ENCODE data around the gene CFAP61.

Gene CFAP61

DNA sequence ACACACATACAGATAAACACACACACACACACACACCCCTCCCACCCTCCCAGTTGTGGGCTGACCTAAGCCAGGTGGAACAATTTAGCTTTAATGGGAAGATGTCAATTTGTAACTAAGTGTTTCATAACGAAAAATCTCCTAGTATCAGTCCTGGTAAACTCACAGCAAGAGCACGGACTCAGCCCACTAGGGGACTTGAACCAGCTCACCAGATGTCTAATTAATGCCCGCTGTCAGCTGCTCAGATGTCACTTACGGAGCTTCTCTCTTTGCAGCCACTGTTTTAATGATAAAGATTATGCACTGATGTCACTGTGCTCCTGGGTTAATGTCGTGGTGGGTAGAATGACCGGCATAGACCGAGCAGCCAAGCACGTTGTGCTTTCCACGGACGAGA lies 199.0 kb downstream of the CFAP61 start:
- DNase-seq: no peak
- in situ Hi-C loops (cut with MboI; ENCODE audit: low pct_unique_long_range_greater_than_20kb, low sequenced_read_pairs): no loop called here

DNA sequence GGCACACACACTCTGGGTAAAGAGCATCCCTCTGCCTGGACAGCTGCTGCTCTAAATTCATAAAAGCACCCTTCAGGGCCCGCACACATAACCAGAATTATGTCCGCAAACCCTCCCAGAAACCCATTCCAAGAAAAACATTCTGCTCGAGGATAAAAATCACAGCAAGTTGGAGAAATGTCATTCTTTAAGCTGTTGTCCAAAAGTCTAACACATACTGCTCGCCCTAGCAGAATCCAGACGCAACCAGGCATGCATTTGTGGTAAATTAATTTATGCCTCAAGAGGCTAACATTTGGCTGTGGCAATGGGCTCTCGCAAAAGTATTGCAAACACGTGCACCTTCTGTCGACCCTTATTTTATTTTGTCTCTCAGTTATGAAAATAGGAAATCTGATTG lies 199.5 kb downstream of the CFAP61 start:
- no peak for DNase-seq
- in situ Hi-C loops (cut with MboI; ENCODE audit: low pct_unique_long_range_greater_than_20kb, low sequenced_read_pairs): no loop called here

DNA sequence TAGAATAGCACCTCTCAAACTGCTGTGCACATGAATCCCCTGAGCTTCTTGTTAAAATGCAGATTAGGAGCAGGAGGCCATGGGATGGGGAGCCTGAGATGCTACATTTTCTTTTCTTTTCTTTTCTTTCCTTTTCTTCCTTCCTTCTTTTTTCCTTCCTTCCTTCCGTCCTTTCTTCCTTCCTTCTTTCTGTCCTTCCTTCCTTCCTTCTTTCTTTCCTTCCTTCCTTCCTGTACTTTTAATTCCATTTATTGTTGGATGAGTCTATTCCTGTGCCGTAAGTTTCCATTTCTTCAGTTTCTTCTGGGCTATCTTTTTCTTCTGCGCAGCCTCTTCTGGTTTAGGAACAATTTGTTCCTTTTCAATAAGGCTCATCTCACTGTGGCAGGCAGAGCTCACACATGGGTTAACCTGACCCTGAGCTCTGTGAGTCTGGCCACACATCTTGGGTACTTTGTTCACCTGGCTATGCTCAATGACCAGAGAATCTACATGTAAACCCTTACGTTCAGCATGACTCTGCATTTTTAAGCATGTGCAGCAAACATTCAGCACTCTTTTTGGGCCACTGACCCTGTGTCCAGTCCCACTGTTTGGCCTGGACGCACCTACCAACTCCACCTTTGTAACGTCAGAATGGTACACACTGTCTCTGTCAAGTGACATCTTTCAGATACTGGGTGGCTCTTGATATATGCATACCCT lies 200.9 kb downstream of the CFAP61 start:
- in situ Hi-C loops (cut with MboI; ENCODE audit: low pct_unique_long_range_greater_than_20kb, low sequenced_read_pairs): no loop called here
- DNase-seq: no peak

DNA sequence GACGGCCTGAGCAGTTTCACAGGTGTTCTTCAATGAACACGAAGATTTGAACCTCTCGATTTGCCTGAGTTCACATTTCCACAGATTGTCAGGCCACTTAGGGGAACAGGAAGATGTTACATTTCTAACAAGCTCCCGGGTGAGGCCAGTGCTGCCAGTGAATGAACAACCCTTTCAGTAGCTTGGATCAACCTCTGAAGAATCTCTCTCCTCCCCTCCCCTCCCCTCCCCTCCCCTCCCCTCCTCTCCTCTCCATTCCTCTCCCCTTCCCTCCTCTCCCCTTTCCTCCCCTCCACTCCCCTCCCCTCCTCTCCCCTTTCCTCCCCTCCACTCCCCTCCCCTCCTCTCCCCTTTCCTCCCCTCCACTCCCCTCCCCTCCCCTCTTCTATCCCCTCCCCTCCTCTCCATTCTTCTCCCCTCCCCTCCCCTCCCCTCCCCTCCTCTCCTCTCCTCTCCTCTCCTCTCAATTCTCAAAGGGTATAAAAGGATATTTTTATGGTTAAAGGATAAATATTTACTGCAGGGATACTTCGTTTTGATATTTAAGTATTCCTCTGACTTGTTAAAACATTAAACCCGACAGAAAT lies 201.5 kb downstream of the CFAP61 start:
- DNase-seq: no peak
- in situ Hi-C loops (cut with MboI; ENCODE audit: low pct_unique_long_range_greater_than_20kb, low sequenced_read_pairs): no loop called here

DNA sequence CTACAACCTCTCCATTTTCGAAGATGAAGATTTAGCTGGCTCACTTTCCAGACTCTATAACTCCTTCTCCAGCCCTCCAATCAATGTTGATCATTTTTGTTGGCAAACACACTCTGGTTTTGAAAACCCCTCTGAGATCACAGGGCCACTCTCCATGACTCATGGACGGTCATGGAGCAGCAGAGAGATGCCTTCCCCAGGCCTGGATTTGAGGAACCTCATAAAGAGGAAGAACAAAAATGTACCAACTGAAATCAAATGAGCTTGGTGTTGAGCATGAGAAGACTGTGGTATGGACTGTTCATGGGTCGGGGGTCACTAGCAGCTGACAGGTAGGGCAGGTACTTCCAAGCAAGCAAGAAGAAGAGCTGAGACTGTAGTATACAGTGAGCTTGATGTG lies 202.8 kb downstream of the CFAP61 start:
- in situ Hi-C loops (cut with MboI; ENCODE audit: low pct_unique_long_range_greater_than_20kb, low sequenced_read_pairs): no loop called here
- DNase-seq: peak; percentile 12

DNA sequence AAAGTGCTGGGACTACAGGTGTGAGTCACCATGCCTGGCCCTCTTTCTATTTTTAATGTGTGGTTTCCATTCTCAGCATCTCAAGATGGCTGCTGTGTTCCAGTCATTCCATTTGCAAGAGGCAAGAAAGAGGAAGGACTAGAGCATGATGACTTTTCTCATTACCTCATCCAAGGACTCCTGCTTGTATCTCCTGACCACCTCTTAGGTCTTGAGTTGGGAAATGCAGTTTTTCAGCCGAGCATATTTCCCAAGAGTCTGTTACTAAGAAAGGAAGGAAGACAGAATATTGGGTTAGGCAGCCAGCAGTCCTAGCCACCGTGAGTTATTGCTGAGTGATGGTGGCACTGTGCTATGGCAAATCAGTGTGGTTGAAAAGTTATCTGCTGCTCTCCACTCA lies 207.2 kb downstream of the CFAP61 start:
- in situ Hi-C loops (cut with MboI; ENCODE audit: low pct_unique_long_range_greater_than_20kb, low sequenced_read_pairs): no loop called here
- no peak for DNase-seq

DNA sequence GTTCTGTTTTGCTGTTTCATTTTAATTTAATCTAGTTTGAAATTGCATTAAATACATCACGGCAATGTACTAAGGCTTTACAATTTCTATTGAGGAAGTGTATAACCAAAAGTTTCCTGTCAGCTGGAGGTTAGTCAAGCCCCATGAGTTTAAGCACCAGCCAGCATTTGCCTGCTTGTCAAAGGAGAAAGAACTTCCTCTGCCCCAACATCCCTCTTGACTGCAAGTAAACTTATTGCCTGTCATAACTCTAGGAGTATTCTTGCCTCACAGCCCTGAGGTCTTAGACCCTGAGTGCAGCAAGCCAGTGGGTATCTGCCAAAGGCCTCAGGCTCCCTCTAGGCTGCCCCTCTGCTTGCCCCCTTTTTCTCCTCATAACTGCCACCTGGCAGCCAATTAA lies 208.8 kb downstream of the CFAP61 start:
- in situ Hi-C loops (cut with MboI; ENCODE audit: low pct_unique_long_range_greater_than_20kb, low sequenced_read_pairs): no loop called here
- DNase-seq: peak; percentile 49

DNA sequence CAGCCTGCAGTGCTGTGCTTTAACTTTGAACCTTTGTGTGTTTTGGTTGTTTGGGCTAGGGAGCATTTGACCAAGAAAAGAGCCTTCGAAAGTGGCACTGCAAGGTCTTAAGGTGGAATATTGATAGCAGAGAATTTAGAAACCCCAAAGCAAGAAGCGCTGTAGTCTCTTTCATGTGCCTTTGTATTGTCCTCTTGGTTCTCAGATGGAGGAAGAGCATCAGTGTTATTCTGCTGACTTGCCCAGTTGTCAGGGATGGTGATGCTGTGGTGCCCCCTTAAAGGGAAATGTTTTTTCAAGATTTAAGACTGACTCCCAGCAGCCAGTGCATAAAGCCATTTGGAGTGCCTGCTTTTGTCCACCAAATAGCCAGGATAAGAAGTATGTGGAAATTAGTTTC lies 212.9 kb downstream of the CFAP61 start:
- in situ Hi-C loops (cut with MboI; ENCODE audit: low pct_unique_long_range_greater_than_20kb, low sequenced_read_pairs): no loop called here
- DNase-seq: no peak

DNA sequence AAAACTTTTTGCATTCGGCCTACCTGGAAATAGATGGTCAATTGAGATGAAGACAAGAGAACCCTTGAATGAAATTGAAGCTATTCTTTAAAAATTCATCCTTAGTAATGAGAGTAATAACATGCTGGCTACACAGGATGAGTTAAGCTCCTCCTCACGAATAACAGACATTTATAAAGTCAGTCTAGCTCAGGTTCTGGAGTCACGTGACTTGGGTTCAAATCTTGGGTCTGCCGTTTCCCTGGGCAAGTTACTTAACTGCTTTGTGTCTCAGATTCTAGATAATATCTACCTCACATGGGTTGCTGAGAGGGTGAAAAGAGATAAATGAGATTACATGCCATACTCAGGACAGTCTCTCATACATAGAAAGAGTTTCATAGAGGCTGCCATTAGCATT lies 214.2 kb downstream of the CFAP61 start:
- in situ Hi-C loops (cut with MboI; ENCODE audit: low pct_unique_long_range_greater_than_20kb, low sequenced_read_pairs): no loop called here
- no peak for DNase-seq

DNA sequence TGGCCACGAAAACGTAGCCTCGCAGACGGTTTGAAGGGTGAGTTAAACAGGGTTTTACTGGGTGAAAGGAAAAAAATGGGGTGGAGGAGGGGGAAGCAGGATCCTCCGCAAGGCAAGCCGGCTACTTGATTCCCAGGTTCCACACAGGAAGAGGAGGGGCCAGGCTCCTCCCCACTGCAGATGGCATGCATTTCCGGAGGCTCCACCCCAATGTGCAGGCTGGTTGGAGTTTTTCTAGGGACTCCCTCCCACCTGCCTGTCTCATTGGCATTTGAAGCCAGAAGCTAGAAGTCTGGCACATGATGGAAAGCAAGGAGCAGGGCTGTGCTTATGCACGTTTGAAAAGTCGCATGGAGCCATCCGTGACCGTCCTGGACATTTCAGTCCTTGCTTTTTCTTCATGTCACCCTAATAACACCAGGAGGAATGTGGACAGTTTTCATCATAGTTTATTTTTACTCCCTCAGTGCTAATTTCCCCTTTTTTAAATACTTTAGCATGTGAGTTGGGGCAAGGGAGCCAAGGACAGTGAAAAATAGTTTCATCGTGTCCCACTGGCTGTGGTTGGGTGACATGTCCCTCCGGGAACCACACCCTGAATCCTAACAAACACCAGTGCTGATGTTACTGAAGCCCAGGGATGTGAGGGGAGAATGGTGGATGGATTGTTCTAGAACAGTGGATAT lies 215.5 kb downstream of the CFAP61 start:
- in situ Hi-C loops (cut with MboI; ENCODE audit: low pct_unique_long_range_greater_than_20kb, low sequenced_read_pairs): no loop called here
- no peak for DNase-seq

DNA sequence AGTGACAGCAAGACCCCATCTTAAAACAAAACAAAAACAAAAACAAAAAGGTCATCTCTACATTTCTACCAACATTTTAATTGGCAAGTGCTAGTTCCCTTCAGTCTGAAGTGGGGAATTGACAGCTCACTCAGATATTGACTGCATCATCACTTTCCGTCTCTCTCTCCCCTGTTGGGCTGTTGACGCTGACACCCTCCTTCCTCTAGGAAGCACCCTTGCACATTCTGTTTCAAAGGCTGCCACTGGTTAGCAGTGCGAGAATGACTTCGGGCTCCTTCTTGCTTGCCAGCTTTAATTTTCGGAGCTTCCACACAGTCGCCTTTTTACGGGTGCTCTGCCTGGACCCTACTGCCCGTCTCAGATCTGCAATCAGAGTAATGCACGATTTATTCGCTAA lies 218.9 kb downstream of the CFAP61 start:
- in situ Hi-C loops (cut with MboI; ENCODE audit: low pct_unique_long_range_greater_than_20kb, low sequenced_read_pairs): no loop called here
- DNase-seq: no peak

DNA sequence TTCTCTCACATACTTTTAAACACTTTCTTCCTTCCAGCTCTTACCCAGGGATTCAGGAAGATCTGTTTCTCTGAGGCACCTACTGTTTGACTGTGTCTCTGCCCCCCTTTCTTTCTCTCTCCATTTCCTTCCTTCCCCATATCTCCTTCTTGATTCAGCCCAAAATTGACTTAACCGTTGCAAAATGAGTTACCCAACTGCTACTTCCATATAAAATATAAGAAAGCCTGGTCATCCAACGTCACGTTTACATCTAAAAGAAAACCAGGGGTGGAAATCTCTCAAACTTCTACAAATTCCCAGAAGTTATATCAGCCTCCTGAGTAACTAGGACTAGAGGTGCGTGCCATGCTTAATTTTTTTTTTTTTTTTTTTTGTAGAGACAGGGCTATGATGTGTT lies 220.4 kb downstream of the CFAP61 start:
- DNase-seq: no peak
- in situ Hi-C loops (cut with MboI; ENCODE audit: low pct_unique_long_range_greater_than_20kb, low sequenced_read_pairs): no loop called here

DNA sequence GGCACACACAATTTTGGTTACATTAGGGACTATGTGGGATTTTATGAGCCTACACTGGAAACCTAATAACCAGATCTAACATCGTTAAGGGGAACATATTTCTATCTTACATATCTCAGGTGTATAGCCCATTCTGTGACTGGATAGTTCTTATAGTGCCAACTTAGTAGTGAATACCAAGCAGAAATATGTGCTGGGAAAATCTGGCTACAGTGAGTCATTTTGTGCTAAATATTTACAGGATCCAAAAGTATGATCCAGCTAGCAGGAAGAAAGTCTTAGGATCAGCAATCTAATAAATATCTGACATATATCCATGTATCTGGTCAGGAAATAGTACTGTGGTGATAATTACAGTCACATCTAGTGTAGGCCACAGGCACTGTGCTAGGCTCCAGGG lies 221.0 kb downstream of the CFAP61 start:
- in situ Hi-C loops (cut with MboI; ENCODE audit: low pct_unique_long_range_greater_than_20kb, low sequenced_read_pairs): no loop called here
- no peak for DNase-seq

DNA sequence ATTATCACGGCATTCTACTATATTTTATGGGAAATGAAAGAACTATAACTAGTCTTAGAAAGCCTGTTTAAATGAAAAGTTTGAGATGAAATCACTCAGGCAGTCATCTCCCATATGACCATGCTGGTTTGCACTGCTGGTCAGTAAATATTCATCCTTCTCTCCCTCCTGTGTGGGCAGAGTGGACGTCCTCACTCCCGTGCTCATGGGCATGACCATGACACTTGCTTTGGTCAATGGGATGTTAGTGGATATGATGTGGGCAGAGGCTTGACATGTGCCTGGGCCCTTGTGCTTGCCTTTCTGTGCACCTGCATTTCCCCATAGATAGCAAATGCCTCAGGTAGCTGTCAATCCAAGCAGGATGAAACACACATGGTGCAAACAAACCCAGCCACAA lies 222.5 kb downstream of the CFAP61 start:
- in situ Hi-C loops (cut with MboI; ENCODE audit: low pct_unique_long_range_greater_than_20kb, low sequenced_read_pairs): no loop called here
- no peak for DNase-seq

DNA sequence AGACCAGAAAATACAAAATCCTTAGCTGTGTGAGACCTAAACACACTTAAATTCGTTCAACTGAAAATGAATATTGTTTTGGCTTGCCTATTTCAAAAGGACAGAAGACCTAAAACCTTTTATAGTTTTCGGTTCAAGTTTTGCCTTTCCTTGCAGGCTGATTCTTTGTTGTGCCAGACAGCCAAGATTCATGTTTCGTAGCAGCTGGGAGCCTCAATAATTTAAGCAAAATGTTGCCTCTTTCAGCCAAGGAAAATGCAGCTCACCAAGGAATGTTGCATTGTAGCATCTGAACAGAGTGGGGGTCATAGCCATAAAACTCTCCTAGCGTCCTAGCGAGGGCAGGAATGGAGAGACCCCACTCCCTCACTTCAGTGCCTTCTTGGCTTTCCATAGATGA lies 223.3 kb downstream of the CFAP61 start:
- in situ Hi-C loops (cut with MboI; ENCODE audit: low pct_unique_long_range_greater_than_20kb, low sequenced_read_pairs): no loop called here
- DNase-seq: no peak

DNA sequence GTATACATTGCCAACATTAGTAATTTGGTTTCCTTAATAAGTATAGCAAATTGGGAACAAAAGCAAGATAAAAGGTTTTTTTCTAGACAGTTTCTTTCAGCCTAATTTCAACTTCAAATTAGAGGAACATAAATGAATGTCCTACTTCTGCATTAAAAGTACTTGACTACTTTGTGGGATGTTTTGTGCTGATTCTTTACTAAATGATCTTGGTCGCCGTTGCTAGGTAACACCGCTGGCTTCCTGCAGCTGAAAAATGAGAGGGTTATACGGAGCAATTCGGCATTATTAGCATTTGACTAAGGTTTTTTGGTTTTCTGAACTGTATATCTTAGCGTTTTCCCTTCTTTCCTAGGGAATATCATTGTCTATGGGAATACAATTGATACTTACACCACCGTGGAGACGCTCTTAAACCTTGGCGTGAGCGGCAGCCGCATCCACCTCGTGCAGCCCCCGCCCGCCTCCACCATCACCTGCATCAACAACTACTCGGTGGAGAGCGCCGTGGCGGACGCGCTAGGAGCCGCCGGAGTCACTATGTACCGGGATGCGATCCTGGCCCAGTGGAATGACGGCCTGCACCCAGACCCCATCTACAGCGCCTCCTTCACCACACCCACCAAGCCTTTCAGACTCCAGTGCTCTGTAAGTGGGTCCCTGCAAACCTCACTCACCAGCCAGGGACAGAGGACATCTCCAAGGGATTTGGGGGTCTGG lies 224.6 kb downstream of the CFAP61 start:
- peak; percentile 8 for DNase-seq
- in situ Hi-C loops (cut with MboI; ENCODE audit: low pct_unique_long_range_greater_than_20kb, low sequenced_read_pairs): no loop called here

DNA sequence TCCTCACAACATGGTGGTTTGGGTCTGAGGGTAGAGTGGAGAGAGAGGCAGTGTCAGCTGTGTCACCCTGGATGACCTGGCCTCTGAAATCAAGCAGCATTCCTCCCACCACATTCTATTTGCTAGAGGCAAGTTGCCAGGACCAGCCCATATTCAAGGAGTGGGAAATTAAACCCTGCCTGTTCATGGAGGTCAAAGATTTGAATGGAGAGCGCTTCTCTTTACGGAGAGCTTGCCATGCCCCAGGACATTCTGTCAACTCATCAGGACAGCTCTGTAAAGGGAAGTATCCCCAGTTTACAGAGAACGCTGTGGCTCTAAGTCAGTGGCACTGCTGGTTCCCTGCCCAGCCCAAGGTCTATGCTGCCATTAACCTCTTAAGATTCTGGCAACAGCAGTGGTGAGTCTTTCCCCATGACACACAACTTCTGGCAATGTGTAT lies 225.6 kb downstream of the CFAP61 start:
- no peak for DNase-seq
- in situ Hi-C loops (cut with MboI; ENCODE audit: low pct_unique_long_range_greater_than_20kb, low sequenced_read_pairs): no loop called here

DNA sequence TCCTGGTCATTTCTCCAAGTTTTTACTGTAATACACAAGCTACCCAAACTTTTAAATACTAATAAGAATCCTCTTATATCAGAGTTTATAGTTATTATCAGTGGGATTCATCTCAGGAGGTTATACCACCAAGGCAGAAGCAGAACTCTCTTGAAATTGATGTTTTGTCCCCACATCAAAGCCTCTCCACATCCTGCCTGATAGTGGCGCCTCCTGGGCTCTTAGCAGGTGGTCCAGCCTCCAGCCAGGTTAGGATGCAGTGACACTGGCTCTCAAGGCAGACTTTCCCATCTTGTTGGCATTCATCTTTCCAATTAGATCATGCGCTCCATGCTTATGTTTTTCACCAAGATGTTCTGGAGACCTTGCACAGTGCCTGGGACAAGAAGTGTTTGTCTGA lies 233.7 kb downstream of the CFAP61 start:
- in situ Hi-C loops (cut with MboI; ENCODE audit: low pct_unique_long_range_greater_than_20kb, low sequenced_read_pairs): no loop called here

DNA sequence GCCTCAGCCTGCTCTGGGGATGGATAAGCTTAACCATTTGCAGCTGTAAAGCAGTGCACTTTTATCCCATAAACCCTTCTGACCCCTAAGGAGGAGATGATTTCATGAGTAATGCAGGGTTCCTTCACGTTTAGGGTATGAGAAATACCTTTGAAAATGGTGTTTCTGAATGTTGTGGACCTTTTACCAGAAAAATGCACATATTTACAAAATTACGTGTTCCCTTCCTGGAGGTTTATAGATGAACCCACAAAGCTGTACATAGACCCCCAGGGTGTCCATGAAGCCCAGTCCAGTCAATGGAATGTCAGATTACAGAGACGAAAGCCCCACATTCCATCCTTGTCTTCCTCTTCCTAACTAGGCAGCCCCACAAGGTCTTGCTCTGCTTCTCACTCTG lies 237.0 kb downstream of the CFAP61 start:
- DNase-seq: no peak
- in situ Hi-C loops (cut with MboI; ENCODE audit: low pct_unique_long_range_greater_than_20kb, low sequenced_read_pairs): no loop called here

More for the DNA sequence above, 233.7 kb downstream of the CFAP61 start:
- no peak for DNase-seq

DNA sequence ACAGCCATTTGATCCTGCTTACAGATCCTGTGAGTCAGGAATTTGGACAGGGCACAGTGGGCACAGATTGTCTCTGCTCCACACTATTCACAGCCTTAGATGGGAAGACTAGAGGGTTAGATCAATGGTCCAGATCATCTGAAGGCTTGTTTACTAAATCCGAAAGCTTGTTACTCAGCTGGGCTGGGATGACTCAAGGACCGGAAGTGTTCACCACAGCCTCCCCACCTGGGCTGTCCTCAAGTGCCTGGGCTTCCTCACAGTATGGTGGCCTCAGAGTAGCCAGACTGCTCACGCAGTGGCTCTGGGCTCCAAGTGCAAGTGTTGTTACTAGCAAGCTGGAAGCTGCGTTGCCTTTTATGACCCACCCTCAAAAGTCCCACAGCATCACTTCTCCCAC lies 240.1 kb downstream of the CFAP61 start:
- in situ Hi-C loops (cut with MboI; ENCODE audit: low pct_unique_long_range_greater_than_20kb, low sequenced_read_pairs): no loop called here
- no peak for DNase-seq
